HEK293T (cell line): Measurements from ENCODE around the gene SPSB1.

Experiments
- FOXM1 ChIP-seq: fragments of 450-650 bp; IDR thresholded peaks from 2 replicates; pipeline ENCODE4 v1.6.1; 2017; ENCODE audit warnings: mild to moderate bottlenecking, borderline replicate concordance
- HDGF ChIP-seq: fragments of 450-650 bp; IDR thresholded peaks from 2 replicates; pipeline ENCODE4 v1.6.1; 2017; ENCODE audit warnings: antibody characterized with exemption, borderline replicate concordance
- ZNF384 ChIP-seq: fragments of 450-650 bp; IDR thresholded peaks from 2 replicates; pipeline ENCODE4 v1.6.1; 2016
- TF ChIP-seq, protein P1 (sequence below): fragments of 450-650 bp; IDR thresholded peaks from 2 replicates; pipeline ENCODE4 v1.6.1; 2016

DNA sequence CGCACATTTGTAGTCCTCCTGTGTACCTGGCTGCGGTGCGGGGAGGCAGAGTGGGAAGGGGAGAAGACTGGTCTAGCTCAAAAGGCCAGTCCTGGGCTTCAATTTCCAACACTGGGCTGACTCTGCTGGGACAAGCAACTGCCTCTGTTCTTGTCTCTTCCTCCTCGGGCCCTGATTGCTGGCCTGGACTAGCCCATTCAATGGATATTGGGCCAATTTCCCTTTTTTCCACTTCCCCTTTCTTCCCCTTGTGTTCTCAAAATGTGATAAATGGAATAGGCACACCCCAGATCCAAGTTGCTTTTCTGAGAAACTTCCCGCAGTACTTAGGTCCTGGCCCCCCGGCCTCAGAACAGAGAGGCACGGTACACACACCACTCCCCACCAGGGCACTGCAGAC is 48.2 kb downstream of the SPSB1 start:
- TF ChIP-seq ZNF384 (no peak), HDGF (no peak), FOXM1 (no peak)
- TF ChIP-seq, protein P1, sequence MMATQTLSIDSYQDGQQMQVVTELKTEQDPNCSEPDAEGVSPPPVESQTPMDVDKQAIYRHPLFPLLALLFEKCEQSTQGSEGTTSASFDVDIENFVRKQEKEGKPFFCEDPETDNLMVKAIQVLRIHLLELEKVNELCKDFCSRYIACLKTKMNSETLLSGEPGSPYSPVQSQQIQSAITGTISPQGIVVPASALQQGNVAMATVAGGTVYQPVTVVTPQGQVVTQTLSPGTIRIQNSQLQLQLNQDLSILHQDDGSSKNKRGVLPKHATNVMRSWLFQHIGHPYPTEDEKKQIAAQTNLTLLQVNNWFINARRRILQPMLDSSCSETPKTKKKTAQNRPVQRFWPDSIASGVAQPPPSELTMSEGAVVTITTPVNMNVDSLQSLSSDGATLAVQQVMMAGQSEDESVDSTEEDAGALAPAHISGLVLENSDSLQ = no peak
